Neural cell (in vitro differentiated cells): ENCODE data around the gene ZNF714. TPM values are rescaled to one million over a fixed set of nuclear protein-coding genes. Genes with fewer than 3 reads are reported as not detected.

Experiments used
- H2AFZ ChIP-seq: fragments of 200-600, 300-800 bp; sonication (generic), shearing (Covaris generic); 2 replicates; pipeline ENCODE4 v1.6.0; 2014; ENCODE audit warnings: low read depth, mild to moderate bottlenecking, antibody characterized with exemption, low read length, moderate library complexity
- H3F3A ChIP-seq: fragments of 200-600 bp; shearing (Covaris generic); 2 replicates; pipeline ENCODE4 v1.6.1; 2016; ENCODE audit warnings: mild to moderate bottlenecking, moderate library complexity, mixed read lengths, antibody characterized with exemption, low read length; ENCODE audit not compliant: insufficient read depth, poor library complexity, severe bottlenecking
- H3K27ac ChIP-seq: fragments of 200-600, 300-800 bp; sonication (generic), shearing (Covaris generic); 2 replicates; pipeline ENCODE4 v1.5.1; 2014; ENCODE audit warnings: mild to moderate bottlenecking, low read length, moderate library complexity
- H3K27me3 ChIP-seq: fragments of 300-800, 200-600 bp; sonication (generic), shearing (Covaris generic); 2 replicates; pipeline ENCODE4 v1.6.0; 2014; ENCODE audit warnings: mild to moderate bottlenecking, low read depth, low read length, moderate library complexity; ENCODE audit not compliant: insufficient read depth
- H3K36me3 ChIP-seq: fragments of 300-800, 200-600 bp; sonication (generic), shearing (Covaris generic); 2 replicates; pipeline ENCODE4 v1.5.1; 2014; ENCODE audit warnings: mild to moderate bottlenecking, antibody characterized with exemption, low read length, moderate library complexity; ENCODE audit not compliant: insufficient read depth
- H3K4me2 ChIP-seq: fragments of 300-800, 200-600 bp; sonication (generic), shearing (Covaris generic); 2 replicates; pipeline ENCODE4 v1.6.0; 2014; ENCODE audit warnings: mild to moderate bottlenecking, low read length
- H3K4me3 ChIP-seq: fragments of 300-800, 200-600 bp; sonication (generic), shearing (Covaris generic); 2 replicates; pipeline ENCODE4 v1.5.1; 2014; ENCODE audit warnings: mild to moderate bottlenecking, low read length, moderate library complexity
- H3K79me2 ChIP-seq: fragments of 200-600 bp; shearing (Covaris generic); replicated peaks from 2 replicates; pipeline ENCODE4 v1.6.0; 2014; ENCODE audit warnings: mild to moderate bottlenecking, low read length, moderate library complexity; ENCODE audit not compliant: insufficient read depth
- H3K9ac ChIP-seq: fragments of 300-800, 200-600 bp; sonication (generic), shearing (Covaris generic); 2 replicates; pipeline ENCODE4 v1.6.1; 2016; ENCODE audit warnings: mild to moderate bottlenecking, low read length, mixed read lengths
- H3K9me2 ChIP-seq: fragments of 200-600 bp; shearing (Covaris generic); 2 replicates; pipeline ENCODE4 v1.6.1; 2016; ENCODE audit warnings: mild to moderate bottlenecking, low read length, mixed read lengths; ENCODE audit not compliant: insufficient read depth
- H3K9me3 ChIP-seq: fragments of 200-600, 300-800 bp; sonication (generic), shearing (Covaris generic); 2 replicates; pipeline ENCODE4 v1.6.1; 2016; ENCODE audit warnings: mild to moderate bottlenecking, mixed run types, low read length, moderate library complexity, mixed read lengths
- H4K20me1 ChIP-seq: fragments of 200-600 bp; shearing (Covaris generic); 2 replicates; pipeline ENCODE4 v1.6.1; 2016; ENCODE audit warnings: mild to moderate bottlenecking, mixed run types; ENCODE audit not compliant: insufficient read depth
- EP300 ChIP-seq: fragments of 450-650 bp; conservative IDR thresholded peaks from 2 replicates; pipeline ENCODE4 v1.6.1; 2014; ENCODE audit warnings: antibody characterized with exemption, mild to moderate bottlenecking, moderate library complexity; ENCODE audit not compliant: poor library complexity, severe bottlenecking
- EZH2 ChIP-seq: fragments of 200-600, 300-800 bp; shearing (Covaris generic), sonication (generic); IDR thresholded peaks from 2 replicates; pipeline ENCODE4 v1.6.1; 2014; ENCODE audit warnings: antibody characterized with exemption, low read length, borderline replicate concordance, mild to moderate bottlenecking; ENCODE audit not compliant: insufficient read depth, poor library complexity, severe bottlenecking
- MXI1 ChIP-seq: fragments of 450-650 bp; conservative IDR thresholded peaks from 2 replicates; pipeline ENCODE4 v1.6.1; 2014; ENCODE audit warnings: antibody characterized with exemption, mild to moderate bottlenecking; ENCODE audit not compliant: poor library complexity, severe bottlenecking
- POLR2AphosphoS5 ChIP-seq: IDR thresholded peaks from 2 replicates; pipeline ENCODE4 v1.6.1; 2012
- RAD21 ChIP-seq: fragments of 450-650 bp; conservative IDR thresholded peaks from 2 replicates; pipeline ENCODE4 v1.6.1; 2014; ENCODE audit warnings: antibody characterized with exemption, mild to moderate bottlenecking, moderate library complexity
- REST ChIP-seq: IDR thresholded peaks from 2 replicates; pipeline ENCODE4 v1.6.1; 2012; ENCODE audit warnings: borderline replicate concordance
- SMC3 ChIP-seq: fragments of 450-650 bp; conservative IDR thresholded peaks from 2 replicates; pipeline ENCODE4 v1.6.1; 2014; ENCODE audit warnings: antibody characterized with exemption, mild to moderate bottlenecking, moderate library complexity; ENCODE audit not compliant: poor library complexity
- TAF1 ChIP-seq: IDR thresholded peaks from 2 replicates; pipeline ENCODE4 v1.6.1; 2012; ENCODE audit warnings: low read depth
- polyA plus RNA-seq: library from polyadenylated mRNA; depleted of rRNA; stranded (reverse); fragments of >200 nt; gene quantifications from 2 replicates; pipeline ENCODE4 v1.2.3, GENCODE V29; 2014
- TF ChIP-seq, protein P1 (sequence below): fragments of 450-650 bp; IDR thresholded peaks from 2 replicates; pipeline ENCODE4 v1.5.1; 2014; ENCODE audit warnings: antibody characterized with exemption, mild to moderate bottlenecking, moderate library complexity; ENCODE audit not compliant: poor library complexity, severe bottlenecking

Gene ZNF714
- polyA plus RNA-seq, 1 donor from 2014 or later: 68.8 TPM

DNA sequence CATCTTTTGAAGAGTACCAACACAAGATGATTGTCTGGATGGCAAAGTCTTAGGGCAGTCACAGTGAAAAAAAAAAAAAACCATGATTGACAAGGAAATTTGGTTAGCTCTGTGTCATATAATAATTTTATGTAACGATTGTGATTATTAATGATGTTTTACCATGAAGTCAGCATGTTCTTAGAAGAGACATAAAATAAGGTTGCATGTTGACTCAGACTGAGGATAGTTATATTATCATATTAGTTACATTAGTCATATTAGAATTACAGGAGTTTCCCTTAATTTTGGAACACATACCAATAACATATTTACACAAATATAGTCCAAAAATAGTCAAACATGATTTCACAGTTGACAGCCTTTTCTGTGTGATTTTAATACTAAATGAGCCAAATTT, 65.5 kb downstream of the ZNF714 start:
- Histone ChIP-seq H3F3A (no peaks in the 10 kb centered on the region), H3K27ac (no peak overlapping the region), H2AFZ (no peak overlapping the region), H3K9ac (no peak overlapping the region), H3K4me2 (no peak overlapping the region), H3K4me3 (no peak overlapping the region), H4K20me1 (no peaks in the 10 kb centered on the region), H3K27me3 (no peaks in the 10 kb centered on the region), H3K9me3 (peaks cover 6% of the 10 kb centered on the region), H3K36me3 (peaks cover 9% of the 10 kb centered on the region), H3K79me2 (peaks cover 42% of the 10 kb centered on the region), H3K9me2 (no peaks in the 10 kb centered on the region)
- TF ChIP-seq TAF1 (no peak), EZH2 (no peak), RAD21 (no peak), EP300 (no peak), SMC3 (no peak), REST (no peak), POLR2AphosphoS5 (no peak)
- TF ChIP-seq, protein P1, sequence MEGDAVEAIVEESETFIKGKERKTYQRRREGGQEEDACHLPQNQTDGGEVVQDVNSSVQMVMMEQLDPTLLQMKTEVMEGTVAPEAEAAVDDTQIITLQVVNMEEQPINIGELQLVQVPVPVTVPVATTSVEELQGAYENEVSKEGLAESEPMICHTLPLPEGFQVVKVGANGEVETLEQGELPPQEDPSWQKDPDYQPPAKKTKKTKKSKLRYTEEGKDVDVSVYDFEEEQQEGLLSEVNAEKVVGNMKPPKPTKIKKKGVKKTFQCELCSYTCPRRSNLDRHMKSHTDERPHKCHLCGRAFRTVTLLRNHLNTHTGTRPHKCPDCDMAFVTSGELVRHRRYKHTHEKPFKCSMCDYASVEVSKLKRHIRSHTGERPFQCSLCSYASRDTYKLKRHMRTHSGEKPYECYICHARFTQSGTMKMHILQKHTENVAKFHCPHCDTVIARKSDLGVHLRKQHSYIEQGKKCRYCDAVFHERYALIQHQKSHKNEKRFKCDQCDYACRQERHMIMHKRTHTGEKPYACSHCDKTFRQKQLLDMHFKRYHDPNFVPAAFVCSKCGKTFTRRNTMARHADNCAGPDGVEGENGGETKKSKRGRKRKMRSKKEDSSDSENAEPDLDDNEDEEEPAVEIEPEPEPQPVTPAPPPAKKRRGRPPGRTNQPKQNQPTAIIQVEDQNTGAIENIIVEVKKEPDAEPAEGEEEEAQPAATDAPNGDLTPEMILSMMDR: no peak

DNA sequence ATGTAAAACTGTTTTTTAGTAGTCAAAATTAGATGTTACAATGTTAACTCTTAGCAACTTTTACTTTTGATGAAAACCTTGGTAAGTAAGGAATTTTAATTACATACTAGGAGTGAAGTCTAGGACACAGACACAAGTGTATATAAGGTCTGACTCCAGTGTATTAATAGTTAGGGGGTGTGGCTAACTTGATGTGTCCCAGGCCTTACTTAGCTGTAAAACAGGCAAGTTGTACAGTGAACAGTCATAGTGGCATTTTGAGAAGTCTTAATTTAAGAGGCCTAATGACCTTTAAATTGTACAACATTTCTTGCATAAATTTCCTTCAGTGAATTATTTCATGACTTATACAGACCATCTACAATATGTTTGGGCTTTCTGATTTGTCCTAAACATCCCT, 66.7 kb downstream of the ZNF714 start:
- Histone ChIP-seq H2AFZ (no peak overlapping the region), H4K20me1 (no peaks in the 10 kb centered on the region), H3K79me2 (peaks cover 33% of the 10 kb centered on the region), H3F3A (no peaks in the 10 kb centered on the region), H3K9me3 (peaks cover 6% of the 10 kb centered on the region), H3K9me2 (no peaks in the 10 kb centered on the region), H3K27me3 (no peaks in the 10 kb centered on the region), H3K27ac (no peak overlapping the region), H3K4me2 (no peak overlapping the region), H3K9ac (no peak overlapping the region), H3K4me3 (no peak overlapping the region), H3K36me3 (peaks cover 9% of the 10 kb centered on the region)
- TF ChIP-seq, protein P1: no peak
- TF ChIP-seq POLR2AphosphoS5 (no peak), REST (no peak), MXI1 (no peak), SMC3 (no peak), EZH2 (no peak), RAD21 (no peak)
